Liver (tissue), 3 donors: Measurements from ENCODE around the gene PKP1.

ENCODE experiments used
- ATF3 ChIP-seq: IDR thresholded peaks from 2 replicates; pipeline ENCODE4 v1.6.1; 2016; ENCODE audit warnings: antibody characterized with exemption
- CTCF ChIP-seq: fragments of 150-350 bp; IDR thresholded peaks from 2 replicates; pipeline ENCODE4 v1.5.1; 2017; ENCODE audit warnings: improper control_type of control experiment, low read depth, low read length; ENCODE audit not compliant: missing input control
- FOXA1 ChIP-seq: IDR thresholded peaks from 2 replicates; pipeline ENCODE4 v1.6.1; 2016; ENCODE audit warnings: antibody characterized with exemption
- GABPA ChIP-seq, 2 donors: IDR thresholded peaks in 1 of 2; conservative IDR thresholded peaks in 1 of 2; 2 replicates each; pipeline ENCODE4 v1.6.1; 2016; ENCODE audit warnings: antibody characterized with exemption in 2 of 2, mild to moderate bottlenecking in 1 of 2, moderate library complexity in 1 of 2
- MAX ChIP-seq: IDR thresholded peaks from 2 replicates; pipeline ENCODE4 v1.6.1; 2016; ENCODE audit warnings: antibody characterized with exemption
- REST ChIP-seq: IDR thresholded peaks from 2 replicates; pipeline ENCODE4 v1.6.1; 2016; ENCODE audit warnings: antibody characterized with exemption, mild to moderate bottlenecking
- donor health status: healthy.
- donor health status: healthy.

- no peak for TF ChIP-seq CTCF
- no peak for TF ChIP-seq GABPA (IDR thresholded peaks at IDR 0.05 in 1 of 2, conservative IDR thresholded peaks at IDR 0.05 in 1 of 2)
- no peak for TF ChIP-seq MAX
- TF ChIP-seq REST, result no peak
- TF ChIP-seq FOXA1, result no peak
- TF ChIP-seq ATF3, result no peak
These were observed 96.5 kb downstream of the PKP1 start for GRCh38 chr1:201379733-201380242.
